Lung (tissue), 12 donors: Measurements from ENCODE around the gene ZDHHC1. TPM values are rescaled to one million over a fixed set of nuclear protein-coding genes. Genes with fewer than 3 reads are reported as not detected.
A peak's percentile ranks its signal among the peaks of the same experiment; 100 is the strongest.

Experiments
- ATAC-seq: fragments of 200-7000 bp; cut with Tn5 transposase; one replicate; pipeline ENCODE4 v1.9.1; 2020; ENCODE audit warnings: moderate number of reproducible peaks; ENCODE audit not compliant: insufficient read depth, low FRiP score
- DNase-seq, 3 donors: peaks; one replicate each; pipeline ENCODE4 v3.0.0-alpha.2; 2013 to 2017
- H3K27ac ChIP-seq, 2 donors: one replicate each; pipeline ENCODE4 v1.5.1; 2013; ENCODE audit warnings: mild to moderate bottlenecking in 2 of 2, moderate library complexity in 2 of 2, control low read depth in 1 of 2, inconsistent platforms in 1 of 2, low read depth in 1 of 2, low read length in 1 of 2
- H3K27me3 ChIP-seq, 3 donors: one replicate each; pipeline ENCODE4 v1.5.1; 2013; ENCODE audit warnings: low read length in 2 of 3; ENCODE audit not compliant: control insufficient read depth in 3 of 3, insufficient read depth in 3 of 3
- H3K36me3 ChIP-seq, 4 donors: one replicate each; pipeline ENCODE4 v1.5.1; 2013; ENCODE audit warnings: low read length in 4 of 4, mild to moderate bottlenecking in 1 of 4, moderate library complexity in 1 of 4; ENCODE audit not compliant: control insufficient read depth in 4 of 4, insufficient read depth in 4 of 4
- H3K4me1 ChIP-seq, 5 donors: one replicate each; pipeline ENCODE4 v1.5.1; 2013; ENCODE audit warnings: low read length in 5 of 5, mild to moderate bottlenecking in 2 of 5, moderate library complexity in 1 of 5; ENCODE audit not compliant: control insufficient read depth in 5 of 5, insufficient read depth in 5 of 5
- H3K4me3 ChIP-seq: one replicate; pipeline ENCODE4 v1.5.1; 2013; ENCODE audit warnings: mild to moderate bottlenecking, control low read depth, moderate library complexity
- H3K9ac ChIP-seq, 2 donors: one replicate each; pipeline ENCODE4 v1.5.1; 2013; ENCODE audit warnings: low read length in 2 of 2, control low read depth in 1 of 2; ENCODE audit not compliant: insufficient read depth in 1 of 2
- H3K9me3 ChIP-seq, 4 donors: one replicate each; pipeline ENCODE4 v1.5.1; 2013; ENCODE audit warnings: low read length in 3 of 4, mild to moderate bottlenecking in 1 of 4, moderate library complexity in 1 of 4; ENCODE audit not compliant: control insufficient read depth in 4 of 4, insufficient read depth in 3 of 4
- CTCF ChIP-seq: IDR thresholded peaks from 2 replicates; pipeline ENCODE4 v1.5.1; 2012; ENCODE audit warnings: mild to moderate bottlenecking; ENCODE audit errors: control extremely low read depth, extremely low read depth
- WGBS, 2 donors: extraction: QIAGEN DNeasy Blood & Tissue Kit; methylation state at CpG; one replicate each; pipeline ENCODE4 v1.1.7; 2013; 5-methylcytosine and 5-hydroxymethylcytosine counted together
- polyA plus RNA-seq, 2 donors: library from polyadenylated mRNA; stranded (reverse); fragments of 200-250 nt; gene quantifications; one replicate each; pipeline ENCODE4 v1.2.1, GENCODE V29; 2013
- total RNA-seq, 2 donors: library from RNA; depleted of rRNA in 1 of 2; stranded (reverse); fragments of >200 nt in 1 of 2; gene quantifications; one replicate each; pipeline ENCODE4 v1.2.1, GENCODE V29; 2014 to 2021
- donor health status: control.
- donor health status: control.
- donor health status: Bipolar disorder and iron deficiency.
- donor health status: healthy.
- donor health status: DM: yes; HTN: yes; CAD: no.

ZDHHC1 gene
- total and polyA plus RNA-seq, 4 donors = 10.9 to 31.8 (median 21.2) TPM

- Histone ChIP-seq H3K36me3 (peaks cover 0 to 62% (median 2%) of the 10 kb centered on the region in 4 donors), H3K27ac (peak overlapping the region in 1 of 2 donors; percentile 10), H3K9ac (no peak overlapping the region), H3K27me3 (no peaks in the 10 kb centered on the region), H3K4me3 (no peak overlapping the region), H3K9me3 (no peaks in the 10 kb centered on the region), H3K4me1 (peaks cover 26 to 83% (median 41%) of the 10 kb centered on the region in 5 donors)
- ATAC-seq (no peak), DNase-seq (no peak)
- TF ChIP-seq CTCF = no peak
- WGBS, 2 donors = 89 to 97% methylated on average over 7 of the region's 7 CpGs
These were observed 28.8 kb upstream of the ZDHHC1 start for GRCh38 chr16:67445126-67445426.

DNA sequence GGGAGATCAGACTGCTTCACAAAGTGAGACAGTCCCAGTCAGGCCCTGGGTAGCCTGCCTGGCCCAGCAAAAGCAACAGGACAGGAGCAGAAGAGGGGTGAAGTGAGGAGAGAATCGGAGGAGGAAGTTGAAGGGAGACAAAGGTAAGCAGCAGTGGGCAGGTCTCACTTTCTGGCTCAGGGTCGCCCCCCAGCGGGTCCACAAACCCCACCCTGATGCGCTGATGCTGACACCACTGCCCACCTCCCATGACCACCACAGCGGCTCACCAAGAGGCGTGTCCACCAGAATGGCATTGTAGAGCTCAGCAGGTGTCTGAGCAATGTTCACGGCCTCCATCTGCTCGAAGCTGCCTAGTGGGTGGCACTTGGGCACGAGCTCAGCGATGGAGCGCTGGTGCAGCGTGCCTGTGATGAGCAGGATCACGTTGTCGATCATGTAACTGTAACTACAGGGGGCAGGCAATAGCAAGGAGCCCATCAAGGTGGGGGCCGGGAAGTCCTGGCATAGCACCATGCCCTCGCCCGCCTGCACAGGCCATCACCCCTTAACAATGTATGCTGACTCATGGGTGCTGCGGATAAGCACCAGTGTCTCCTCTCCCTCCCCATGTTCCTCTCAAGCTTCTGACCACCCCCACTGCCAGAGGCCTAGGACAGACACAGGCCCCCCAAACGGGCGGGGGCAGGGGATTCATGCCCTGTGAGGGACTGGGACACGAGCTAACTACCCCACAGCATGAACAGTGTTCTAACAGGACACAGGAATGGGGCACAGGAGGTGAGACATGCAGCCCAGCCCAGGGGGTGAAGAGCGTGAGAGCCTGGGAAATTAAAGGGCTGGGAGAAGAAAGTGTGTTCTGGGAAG lies 28.2 kb upstream of the ZDHHC1 start:
- no peak for ATAC-seq
- H3K4me1 ChIP-seq = peaks cover 23 to 77% (median 38%) of the 10 kb centered on the region in 5 donors

DNA sequence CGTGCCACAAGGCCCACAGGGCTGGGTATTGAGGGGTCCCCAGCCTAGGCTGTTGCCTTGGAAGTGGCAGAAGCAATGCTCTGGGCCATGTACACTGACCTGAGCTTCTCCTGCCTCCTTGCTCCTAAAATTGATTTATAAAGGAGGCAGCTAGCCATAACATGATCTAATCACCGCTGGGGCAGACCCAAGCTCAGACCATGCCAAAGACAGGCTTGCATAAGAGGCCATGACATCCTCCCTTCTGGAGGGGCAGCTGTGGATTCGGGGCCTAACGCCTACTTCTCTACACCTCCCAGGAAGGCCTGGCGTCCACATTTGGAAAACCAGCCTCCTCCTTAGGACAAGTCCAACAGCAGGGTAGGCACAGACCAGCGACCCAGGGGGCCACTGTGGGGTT lies 27.0 kb upstream of the ZDHHC1 start:
- peaks cover 0 to 67% (median 6%) of the 10 kb centered on the region in 4 donors for H3K36me3 ChIP-seq
- H3K4me3 ChIP-seq = no peak overlapping the region
- no peak for ATAC-seq
- peaks cover 0 to 2% (median 0%) of the 10 kb centered on the region in 4 donors for H3K9me3 ChIP-seq
- no peak for TF ChIP-seq CTCF
- no peaks in the 10 kb centered on the region for H3K27me3 ChIP-seq
- no peak overlapping the region for H3K27ac ChIP-seq
- peak in 2 of 3 donors; percentile 57 to 78 for DNase-seq
- no peak overlapping the region for H3K9ac ChIP-seq
- peaks cover 19 to 69% (median 30%) of the 10 kb centered on the region in 5 donors for H3K4me1 ChIP-seq
- WGBS, 2 donors = 80 to 85% methylated on average over 6 of the region's 6 CpGs

More for the DNA sequence above, 28.2 kb upstream of the ZDHHC1 start:
- no peak for TF ChIP-seq CTCF
- WGBS, 2 donors = 90 to 91% methylated on average over 22 of the region's 22 CpGs
- Histone ChIP-seq H3K36me3 (peaks cover 0 to 63% (median 2%) of the 10 kb centered on the region in 4 donors), H3K9me3 (no peaks in the 10 kb centered on the region), H3K9ac (no peak overlapping the region), H3K27ac (peak overlapping the region in 1 of 2 donors; percentile 10), H3K27me3 (no peaks in the 10 kb centered on the region), H3K4me3 (no peak overlapping the region)
- no peak for DNase-seq
